GM18508 (cell line): ENCODE measurements around the gene DIP2C.
"Not testable (repeated sequence)": the region's sequence is repeated elsewhere in the genome, so short reads cannot be mapped to it uniquely, and the experiment has no call there.

ENCODE experiments used
- ATAC-seq: cut with Tn5 transposase; IDR thresholded peaks from one replicate; pipeline ENCODE4 v1.9.1; 2021; ENCODE audit warnings: moderate number of reproducible peaks; ENCODE audit not compliant: insufficient read depth, unreplicated experiment

Gene DIP2C

DNA sequence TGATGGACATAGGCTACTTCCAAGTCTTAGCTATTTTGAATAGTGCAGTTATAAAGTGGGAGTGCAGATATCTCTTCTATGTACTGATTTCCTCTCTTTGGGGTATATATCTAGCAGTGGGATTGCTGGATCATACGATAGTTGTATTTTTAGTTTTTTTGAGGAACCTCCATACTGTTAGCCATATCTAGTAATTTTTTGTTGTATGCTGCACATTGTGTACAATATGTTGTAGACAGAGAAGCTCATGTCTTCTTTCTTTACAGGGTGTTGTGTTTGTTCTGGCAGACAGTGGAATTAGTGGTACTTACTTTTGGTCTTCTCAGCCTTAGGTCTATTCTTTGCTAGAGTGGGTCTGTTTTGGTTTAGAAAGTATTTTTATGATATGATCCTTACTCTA is 13.7 kb upstream of the DIP2C start:
- no peak for ATAC-seq

DNA sequence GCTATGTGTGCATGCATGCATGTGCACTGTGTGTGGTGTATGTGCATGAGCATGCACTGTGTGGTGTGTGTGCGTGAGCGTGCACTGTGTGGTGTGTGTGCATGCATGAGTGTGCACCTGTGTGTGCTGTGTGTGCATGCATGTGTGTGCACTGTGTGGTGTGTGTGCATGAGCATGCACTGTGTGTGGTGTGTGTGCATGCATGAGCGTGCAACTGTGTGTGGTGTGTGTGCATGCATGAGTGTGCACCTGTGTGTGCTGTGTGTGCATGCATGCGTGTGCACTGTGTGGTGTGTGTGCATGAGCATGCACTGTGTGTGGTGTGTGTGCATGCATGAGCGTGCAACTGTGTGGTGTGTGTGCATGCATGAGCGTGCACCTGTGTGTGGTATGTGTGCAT is 10.7 kb upstream of the DIP2C start:
- ATAC-seq, result not testable (repeated sequence)

DNA sequence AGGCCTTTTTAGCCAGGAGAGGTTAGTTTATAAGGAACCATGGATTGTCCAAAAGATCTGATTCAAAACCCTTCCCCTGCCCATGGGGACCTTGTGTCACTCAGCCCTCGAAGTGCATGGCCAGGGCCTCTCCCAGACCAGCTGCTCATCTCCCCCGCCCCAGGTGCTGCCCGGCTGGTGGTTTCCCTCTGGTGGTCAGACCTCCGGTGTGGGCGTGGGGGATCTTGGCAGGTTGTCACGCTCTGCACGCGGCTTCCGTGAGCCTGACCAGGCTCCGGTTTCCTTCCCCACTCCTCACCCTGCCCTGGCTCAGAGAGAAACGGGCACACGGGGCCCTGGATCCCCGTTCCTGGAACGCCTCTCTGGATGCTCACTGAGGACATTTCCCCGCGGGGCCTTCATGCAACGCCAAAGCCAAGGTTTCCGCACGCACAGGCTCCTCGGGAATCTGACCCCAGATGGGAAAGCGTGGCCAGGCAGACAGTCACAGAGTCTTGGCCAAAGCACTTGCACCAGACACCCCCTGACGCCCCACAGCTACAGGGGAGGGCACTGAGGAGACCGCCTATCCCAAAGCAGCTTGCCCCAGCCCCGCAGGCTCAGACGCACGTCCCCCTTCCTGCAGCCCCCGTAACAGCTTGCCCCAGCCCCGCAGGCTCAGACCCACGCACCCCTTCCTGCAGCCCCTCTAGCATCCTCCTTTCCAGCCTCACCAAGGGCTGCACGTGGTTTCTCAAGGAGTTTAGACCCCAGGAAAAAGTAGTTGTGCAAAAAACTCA is 7.8 kb upstream of the DIP2C start:
- ATAC-seq, result no peak

DNA sequence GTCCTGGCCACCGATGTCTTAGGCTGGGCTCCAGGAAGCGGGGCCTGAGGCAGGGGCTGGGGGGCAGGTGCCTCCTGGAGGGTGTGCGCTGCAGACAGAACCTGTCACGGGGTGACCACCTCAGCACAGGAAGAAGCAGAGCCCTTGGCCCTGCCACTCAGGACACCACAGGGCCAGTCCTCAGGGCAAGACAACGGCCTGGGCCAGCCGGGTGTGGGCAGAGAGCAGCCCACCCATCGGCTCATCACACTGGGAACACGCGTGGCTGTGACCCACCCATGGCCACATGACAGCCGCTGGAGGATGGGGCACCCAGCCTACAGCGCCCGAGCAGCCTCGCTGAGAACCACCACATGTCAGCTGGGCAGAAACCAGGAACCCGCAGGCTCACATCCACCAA is 5.9 kb upstream of the DIP2C start:
- ATAC-seq, result no peak

DNA sequence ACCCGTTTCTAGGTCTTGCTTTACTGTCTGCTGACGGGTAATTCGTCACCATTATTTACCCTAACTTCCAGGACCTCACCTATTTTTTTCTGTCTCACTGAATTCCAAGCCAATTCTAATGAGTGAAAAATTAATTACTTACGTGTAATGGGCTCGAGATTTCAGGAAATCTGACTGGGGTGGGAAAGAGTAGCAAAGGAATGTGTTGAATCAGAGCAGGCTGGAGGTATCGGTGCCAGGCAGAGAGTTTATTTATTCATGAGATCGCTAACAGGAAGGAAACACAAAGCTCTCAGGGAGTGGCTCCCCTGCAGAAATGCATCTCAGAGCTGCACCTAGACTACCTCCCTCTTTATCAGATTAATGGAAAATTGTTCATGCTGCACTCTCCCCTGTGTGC is 4.0 kb upstream of the DIP2C start:
- no peak for ATAC-seq

DNA sequence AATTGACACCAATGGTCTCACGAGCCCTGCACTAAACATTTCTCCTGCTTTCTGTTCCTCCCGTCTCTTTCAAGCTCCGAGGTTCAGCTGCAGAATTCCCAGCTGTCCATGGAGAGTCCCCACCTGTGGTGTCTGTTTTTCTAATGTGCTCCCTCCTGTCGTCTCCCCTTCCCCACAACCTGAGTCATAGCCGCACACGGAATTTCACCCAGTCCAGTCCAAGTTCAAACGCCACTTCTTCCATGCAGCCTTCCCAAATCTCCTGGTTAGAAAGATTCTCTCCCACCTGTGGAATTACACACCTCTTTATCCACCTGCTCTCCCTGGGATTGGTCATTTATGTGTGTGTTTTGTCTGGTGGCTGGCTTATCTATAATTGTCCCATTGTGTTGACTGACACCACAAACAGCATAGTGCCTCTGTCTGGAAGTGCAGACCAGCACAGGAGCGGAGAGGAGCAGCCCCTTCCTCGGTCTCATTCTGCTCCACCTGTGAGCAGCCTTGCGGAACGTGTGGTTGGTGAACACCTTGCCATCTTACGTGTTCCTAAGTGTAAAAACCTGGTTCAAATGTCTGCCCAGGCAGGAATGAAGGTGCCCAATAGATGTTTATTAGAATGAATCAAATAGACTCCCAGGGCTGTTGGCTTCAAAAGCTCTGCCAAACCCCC is 3.3 kb upstream of the DIP2C start:
- ATAC-seq, result no peak

DNA sequence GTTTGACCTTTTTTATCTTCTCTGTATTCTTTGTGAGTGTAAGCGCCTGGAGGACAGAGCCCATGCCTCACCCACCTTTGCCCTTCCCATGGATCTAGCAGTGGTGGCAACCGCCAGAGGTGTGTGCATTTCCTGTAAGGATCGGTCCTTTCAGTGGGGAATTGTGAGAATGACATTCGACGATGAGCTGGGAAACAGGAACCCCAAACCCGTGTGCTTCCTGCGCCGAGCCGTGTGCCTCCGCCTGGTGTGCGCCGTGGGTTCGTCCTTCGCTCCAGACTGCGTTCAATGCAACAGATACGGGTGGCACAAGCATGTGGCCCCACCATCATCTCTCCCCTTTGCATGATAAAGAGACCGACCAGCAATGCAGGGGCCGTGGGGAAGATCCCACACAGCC is 1.7 kb upstream of the DIP2C start:
- no peak for ATAC-seq

DNA sequence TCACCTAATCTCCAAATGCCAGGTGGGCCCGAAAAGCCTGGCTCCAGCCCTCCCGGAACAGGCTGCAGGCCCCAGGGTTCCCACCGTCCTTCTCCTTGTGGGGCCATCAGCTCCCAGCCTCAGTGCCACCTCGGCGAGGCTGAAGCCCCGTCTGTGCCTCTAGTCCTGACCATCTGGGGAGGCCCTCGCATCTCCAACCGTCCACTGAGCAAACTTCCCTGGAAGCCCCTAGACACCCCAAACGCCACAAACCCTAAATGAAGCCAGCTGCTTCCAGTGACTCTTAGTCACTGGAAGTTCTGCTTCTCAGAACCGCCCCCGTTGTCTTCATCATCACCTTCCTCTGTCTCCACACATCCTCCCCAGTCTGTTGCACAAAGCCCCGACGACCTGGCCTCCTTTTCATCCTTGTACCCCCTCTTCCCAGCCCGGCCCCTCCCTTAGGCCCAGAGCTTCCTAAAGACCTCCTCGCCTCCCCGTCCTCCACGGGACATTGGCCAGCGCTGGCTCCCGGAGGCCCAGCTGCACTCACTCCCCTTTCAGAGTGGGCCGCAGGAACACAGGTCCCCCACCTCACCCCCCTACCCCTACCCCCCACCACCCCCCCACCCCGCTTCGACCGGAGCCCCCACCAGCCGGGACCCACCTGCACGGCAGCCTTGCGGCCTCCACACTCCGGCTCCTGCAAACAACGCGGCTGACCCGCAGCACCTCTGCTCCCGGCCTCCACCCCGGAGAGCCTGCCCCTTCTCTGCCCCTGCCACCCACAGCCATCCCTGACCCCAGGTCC is 1.1 kb upstream of the DIP2C start:
- ATAC-seq, result no peak

DNA sequence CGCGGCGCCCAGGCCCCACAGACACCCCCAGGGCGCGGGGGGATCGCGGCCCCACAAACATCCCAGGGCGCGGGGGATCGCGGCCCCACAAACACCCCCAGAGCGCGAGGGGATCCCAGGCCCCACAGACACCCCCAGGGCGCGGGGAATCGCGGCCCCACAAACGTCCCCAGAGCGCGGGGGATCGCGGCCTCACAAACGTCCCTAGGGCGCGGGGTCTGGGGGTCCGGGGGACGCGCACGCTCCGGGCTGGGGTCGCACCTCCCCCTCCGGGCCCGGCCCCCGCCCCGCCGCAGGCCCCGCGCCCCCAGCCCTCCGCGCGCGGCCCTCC is 382 bp downstream of the DIP2C start:
- ATAC-seq, result no peak

DNA sequence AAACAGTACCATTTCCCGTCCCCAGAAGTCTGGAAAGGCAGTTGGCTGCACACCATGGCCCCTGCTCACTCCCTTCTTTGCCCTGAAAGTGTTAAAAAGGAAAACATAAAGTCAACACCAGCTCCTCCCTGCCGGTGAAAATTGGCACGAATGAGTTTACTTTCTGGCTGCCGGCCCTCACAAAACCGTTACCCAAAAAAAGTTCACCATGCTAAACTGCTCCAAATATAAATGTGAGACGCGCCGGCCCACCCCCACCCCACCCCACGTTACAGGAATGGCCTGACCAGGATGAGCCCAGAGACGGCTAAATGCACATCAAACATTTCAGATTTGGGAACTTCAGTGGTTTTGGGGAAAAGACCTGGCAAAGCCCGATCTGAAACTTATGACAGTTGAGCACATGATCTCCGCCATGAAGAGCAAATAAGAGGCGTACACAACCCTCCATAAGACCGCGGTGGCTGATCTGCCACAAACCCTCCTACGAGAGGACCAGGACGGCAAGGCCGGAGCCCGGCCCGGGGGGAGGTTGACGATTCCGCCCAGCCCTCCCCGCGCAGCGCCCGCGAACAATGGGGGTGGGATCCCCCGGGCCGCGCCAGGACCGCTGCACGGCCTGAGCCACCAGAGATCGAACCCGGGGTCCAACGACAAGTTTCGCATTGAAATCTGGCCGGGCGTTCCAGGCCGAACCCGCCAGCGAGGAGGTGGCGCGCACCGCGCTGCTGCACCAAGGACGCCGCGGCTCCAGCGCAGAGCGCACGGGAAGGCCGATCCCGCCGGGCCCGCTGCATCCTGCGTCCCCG is 952 bp downstream of the DIP2C start:
- ATAC-seq, result no peak

DNA sequence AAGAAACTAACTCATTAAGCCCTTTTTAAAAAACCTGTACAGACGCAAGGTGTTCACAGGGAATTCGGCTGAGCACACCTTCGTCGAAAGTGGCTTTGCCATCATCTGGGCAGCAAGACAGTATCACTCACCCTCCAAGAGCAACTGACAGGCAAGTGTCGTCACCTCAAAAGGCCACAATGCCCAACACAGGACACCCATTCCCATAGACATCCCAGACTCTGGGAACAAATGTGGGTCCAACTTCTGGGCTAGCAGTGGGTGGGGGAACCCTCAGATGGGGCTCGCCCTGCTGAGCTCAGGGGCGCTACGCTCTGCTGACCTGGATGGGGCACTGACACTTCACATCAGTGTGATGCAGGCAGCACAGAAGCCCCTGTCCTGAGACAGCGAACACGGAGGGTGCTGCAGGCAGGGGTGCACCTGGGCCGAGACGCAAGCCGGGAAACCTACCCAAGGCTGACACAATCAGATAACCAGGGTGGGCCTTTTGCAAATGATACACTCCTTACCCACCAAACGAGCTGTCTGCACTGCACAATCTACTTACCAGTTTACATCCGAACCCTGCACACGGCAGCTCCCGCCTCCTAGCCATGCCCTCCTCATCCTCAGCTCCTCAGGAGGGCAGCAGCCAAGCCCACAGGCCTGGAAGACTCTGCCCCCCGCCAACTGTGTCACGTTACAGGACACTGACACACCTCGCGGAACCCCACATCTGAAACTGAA is 1.7 kb downstream of the DIP2C start:
- ATAC-seq, result no peak

DNA sequence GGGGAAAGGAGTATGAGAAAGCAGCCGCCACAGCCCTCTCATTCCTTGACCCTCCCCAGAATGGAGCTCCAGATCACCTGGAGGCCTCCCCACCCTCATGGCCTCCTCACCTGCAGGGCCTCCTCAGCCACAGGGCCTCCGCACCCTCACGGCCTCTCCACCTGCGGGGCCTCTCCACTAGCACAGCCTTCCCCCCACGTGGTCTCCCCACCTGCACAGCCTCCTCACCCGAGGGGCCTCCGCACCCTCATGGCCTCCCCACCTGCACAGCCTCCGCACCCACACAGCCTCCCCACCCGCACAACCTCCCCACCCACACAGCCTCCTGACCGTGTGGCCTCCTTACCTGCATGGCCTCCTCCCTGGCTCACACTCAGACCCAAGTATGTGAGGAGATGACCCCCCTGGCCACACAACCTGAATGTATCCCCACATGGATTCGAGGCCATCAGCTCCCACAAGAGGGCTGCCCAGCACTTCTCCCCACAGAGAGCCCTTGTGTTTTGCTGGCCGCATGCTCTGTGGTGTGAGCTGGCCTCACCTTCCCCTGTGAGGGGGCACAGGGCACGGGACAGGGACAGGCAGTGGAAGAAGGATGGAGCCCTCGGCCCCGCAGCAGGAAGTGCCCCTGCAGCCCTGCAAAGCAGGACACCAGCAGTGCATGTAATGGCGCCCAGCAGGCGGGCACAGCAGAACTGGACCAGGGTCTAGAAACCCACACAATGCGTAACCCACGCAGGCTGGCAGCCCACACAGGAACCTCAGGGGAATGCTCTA is 3.1 kb downstream of the DIP2C start:
- no peak for ATAC-seq

DNA sequence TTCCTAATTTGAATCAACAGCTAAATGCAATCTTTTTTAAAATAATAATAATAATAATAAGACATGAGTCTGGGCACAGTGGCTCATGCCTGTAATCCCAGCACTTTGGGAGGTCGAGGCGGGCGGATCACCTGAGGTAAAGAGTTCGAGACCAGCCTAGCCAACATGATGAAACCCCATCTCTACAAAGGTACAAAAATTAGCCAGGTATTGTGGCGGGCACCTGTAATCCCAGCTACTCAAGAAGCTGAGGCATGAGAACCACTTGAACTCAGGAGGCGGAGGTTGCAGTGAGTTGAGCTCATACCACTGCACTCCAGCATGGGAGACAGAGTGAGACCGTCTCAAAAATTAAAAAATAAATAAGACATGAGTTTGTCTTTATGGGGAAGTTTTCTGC is 3.9 kb downstream of the DIP2C start:
- ATAC-seq, result no peak

DNA sequence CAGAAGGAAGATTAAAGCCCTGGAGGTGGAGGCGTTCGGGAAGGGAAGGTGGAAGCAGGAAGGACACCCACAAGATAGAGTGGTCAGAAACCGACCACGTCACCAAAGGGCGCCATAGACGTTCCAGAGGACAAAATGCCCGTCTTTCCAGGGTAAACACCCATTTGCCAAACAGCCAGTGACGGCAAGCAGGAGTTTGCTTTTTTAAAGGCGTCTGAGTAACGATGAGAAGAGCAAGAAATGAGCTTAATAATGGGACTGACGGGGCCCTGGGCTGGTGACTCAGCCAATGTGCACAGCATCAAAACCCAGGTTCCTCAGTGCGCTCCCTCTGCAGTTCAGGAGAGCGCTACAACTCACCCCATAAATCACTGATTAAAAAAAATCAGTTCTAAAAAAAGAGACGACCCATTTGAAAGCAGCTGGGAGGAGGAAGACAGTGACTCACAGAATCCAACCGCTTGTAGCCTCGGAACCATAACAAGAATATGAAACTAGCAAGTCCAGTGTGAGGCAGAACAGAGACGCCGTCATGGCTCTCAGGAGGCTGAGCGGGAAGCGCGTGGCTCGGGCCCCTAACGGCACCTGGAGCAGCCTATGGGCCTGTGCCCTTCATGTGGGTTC is 5.9 kb downstream of the DIP2C start:
- ATAC-seq, result no peak

DNA sequence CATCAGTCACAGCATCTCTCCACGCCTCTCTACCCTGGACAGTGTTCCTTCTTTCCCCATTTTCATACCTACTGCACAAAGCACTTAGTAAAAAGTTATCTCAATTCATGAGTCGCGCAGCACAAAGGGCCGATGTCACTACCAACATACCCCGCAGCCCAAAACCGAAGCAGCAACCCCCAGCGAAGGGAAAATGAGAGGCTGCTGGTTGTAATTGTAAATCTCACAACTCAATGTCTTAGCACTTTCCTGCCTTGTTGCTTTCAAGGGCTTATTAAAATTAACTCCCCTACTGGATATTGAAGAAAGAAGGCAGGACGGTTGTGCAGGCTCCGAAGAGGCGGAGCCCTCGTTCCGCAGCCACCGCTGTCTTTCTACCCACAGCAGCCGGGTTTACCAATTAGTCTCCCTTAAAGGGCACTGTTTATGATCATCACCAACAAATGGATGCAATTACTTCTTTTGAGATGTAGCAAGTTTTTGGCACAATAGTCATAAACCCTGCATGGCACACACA is 6.5 kb downstream of the DIP2C start:
- no peak for ATAC-seq

DNA sequence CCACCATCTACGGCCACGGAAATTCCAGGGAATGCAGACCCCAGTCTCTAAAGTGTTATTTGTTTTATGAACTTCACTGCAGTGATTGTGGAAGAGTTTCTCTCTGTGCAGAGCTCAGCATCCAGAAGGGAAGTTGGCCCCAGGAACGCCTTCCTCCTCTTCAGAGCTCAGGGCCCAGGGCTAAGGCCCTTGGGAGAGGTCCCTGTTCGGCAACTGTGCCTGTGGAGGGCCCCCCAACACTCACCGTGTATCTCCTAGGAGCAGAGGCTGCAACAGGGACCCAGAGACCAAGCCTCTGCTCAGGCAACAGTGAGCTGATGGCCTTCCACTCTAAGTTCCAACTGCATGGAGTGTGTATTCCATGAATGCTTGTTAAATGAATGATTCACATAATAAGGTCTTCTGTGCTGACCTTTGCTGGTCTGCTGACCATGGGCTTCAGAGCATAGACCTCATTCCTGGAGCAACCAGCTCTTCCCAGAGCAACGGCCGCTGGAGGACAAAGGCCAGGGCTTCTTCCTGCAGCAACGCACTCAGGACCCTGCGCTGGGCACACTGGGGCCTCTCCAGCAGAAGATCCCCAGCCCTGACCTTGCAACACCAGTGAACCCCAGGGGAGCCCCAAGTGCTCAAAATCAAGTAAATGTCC is 7.7 kb downstream of the DIP2C start:
- ATAC-seq, result no peak

DNA sequence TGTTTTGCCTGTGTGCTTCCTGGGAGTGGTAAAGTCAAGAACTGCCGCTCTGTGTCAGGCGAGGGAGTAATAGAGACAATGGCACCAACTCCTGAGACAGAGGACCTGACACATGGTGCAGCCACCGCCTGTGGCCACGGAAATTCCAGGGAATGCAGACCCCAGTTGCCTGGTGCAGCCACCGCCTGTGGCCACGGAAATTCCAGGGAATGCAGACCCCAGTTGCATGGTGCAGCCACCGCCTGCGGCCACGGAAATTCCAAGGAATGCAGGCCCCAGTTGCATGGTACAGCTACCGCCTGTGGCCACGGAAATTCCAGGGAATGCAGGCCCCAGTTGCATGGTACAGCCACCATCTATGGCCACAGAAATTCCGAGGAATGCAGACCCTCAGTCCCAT is 8.7 kb downstream of the DIP2C start:
- no peak for ATAC-seq

DNA sequence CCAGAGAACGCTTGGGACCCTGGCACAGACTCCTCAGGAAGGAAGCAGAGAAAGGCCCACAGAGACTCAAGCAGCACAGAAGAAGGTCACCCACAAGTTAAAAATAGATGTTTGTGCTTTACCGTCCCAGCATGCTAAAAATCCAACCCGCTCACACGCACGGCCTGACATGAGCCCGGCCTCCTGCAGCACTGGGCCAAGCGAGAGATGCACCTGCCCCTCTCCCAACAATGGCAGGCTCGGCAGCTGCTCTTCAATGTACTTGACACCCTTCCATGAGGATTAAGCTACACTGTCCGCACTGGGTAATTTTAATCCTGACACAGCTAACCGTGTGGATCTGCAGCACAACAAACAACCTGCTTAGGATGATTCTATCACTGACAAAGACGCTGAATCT is 9.3 kb downstream of the DIP2C start:
- ATAC-seq, result no peak
